GM10266 (cell line): ENCODE results near the gene PWWP2B.

ENCODE experiments used
- DNase-seq: peaks from one replicate; pipeline ENCODE4 v3.0.0; 2012; ENCODE audit errors: extremely low spot score
- CTCF ChIP-seq: IDR thresholded peaks from 2 replicates; pipeline ENCODE4 v1.5.1; 2012; ENCODE audit warnings: mild to moderate bottlenecking, low read depth; ENCODE audit not compliant: control insufficient read depth, insufficient read depth; ENCODE audit errors: missing control alignments

PWWP2B gene

GRCh38 chr10:132405463-132405991 is 8.5 kb downstream of the PWWP2B start:
- no peak for TF ChIP-seq CTCF
- no peak for DNase-seq

GRCh38 chr10:132406181-132406580 is 9.2 kb downstream of the PWWP2B start:
- no peak for DNase-seq
- TF ChIP-seq CTCF = no peak

GRCh38 chr10:132406750-132407149 is 9.8 kb downstream of the PWWP2B start:
- TF ChIP-seq CTCF = no peak
- DNase-seq = no peak

GRCh38 chr10:132407243-132407746 is 10.3 kb downstream of the PWWP2B start:
- DNase-seq = no peak
- TF ChIP-seq CTCF = no peak

DNA sequence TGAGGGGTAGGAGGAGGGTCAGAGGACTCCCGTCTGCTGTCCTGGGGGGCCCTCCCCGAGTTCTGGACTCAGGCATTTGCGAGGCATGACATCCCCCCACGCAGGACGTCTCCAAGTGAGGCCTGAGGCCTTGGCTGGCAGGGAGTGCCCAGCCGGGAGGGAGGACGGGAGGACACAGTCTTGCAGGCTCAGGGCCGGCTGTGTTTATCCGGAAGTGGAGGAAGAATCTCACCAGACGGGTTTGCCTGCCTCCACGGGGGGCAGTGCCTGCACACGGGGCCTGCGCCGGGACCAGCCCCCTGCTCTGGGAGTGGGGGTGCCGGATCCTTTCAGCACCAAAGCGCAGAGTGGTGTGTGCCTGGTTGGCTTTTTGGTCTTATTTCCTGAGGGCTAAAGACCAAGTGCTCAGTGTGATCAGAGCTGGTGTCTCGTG is 10.9 kb downstream of the PWWP2B start:
- DNase-seq = no peak
- no peak for TF ChIP-seq CTCF

DNA sequence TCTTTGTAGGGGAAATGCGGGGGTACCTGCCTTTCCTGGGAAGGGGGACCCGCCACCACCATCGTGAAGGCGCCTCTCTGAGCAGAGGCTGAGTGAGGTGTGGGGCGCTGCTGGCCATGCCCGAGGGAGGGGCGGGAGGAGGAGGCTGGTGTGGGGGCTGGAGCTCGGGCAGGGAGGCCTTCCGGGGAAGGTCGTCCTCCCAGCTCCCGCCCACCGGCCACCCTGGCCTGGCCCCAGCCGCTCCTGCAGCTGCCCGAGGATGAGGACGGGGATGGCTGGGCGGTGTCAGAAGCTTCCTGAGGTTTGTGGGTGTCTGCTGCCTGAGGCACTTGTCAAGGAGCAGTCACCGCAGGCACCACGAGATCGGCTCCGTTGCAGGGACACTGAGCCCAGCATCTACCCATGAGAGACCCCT is 11.4 kb downstream of the PWWP2B start:
- DNase-seq = no peak
- TF ChIP-seq CTCF = no peak

GRCh38 chr10:132408823-132409666 is 12.0 kb downstream of the PWWP2B start:
- DNase-seq = no peak
- no peak for TF ChIP-seq CTCF
